ENCODE measurements around the gene ELOVL5.

Gene ELOVL5

DNA sequence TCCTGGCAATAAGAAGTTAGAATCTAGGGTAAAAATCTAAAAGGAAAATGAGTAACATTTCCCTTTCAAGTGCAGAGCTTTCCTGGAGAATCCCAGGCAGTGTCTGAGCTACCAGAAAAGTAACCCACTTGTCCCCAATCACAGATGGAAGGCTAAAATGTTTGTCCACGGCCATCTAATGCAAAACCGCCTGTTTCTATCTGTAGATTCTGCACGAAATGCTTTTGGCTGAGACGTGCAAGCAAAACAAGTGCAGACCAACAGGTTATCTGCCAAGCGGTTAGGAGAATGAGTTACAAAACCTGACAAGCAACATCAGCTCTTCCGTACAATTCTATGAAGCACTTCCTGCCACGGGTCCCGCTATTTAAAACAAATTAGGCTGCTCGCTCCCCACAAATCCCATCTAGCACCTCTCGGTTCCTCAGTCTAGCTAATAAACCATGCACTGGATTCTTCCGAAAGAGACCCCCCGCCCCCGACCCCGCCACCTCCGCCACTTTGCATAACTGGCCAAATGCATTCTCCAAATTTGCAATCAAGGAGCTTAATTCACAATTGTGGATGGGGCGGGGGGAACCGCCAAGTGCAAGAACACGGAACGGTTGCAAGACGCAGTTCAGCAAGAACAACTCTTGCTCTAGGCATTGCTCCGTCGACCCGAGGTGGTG is 1.4 kb downstream of the ELOVL5 start:
- TF ChIP-seq GATA3 (IDR thresholded peaks at IDR 0.05; ENCODE audit: low read depth, low read length) = no peak
- no peak for TF ChIP-seq GATA2 (IDR thresholded peaks at IDR 0.05; ENCODE audit: low read depth, low read length)

GRCh38 chr6:53344969-53345368 is 3.8 kb downstream of the ELOVL5 start:
- TF ChIP-seq GATA3 (IDR thresholded peaks at IDR 0.05; ENCODE audit: low read depth, low read length) (no peak), GATA2 (IDR thresholded peaks at IDR 0.05; ENCODE audit: low read depth, low read length) (no peak)

GRCh38 chr6:53343092-53343491 is 5.7 kb downstream of the ELOVL5 start:
- TF ChIP-seq GATA3 (IDR thresholded peaks at IDR 0.05; ENCODE audit: low read depth, low read length) (no peak), GATA2 (IDR thresholded peaks at IDR 0.05; ENCODE audit: low read depth, low read length) (no peak)

- TF ChIP-seq GATA3 (IDR thresholded peaks at IDR 0.05; ENCODE audit: low read depth, low read length) (no peak), GATA2 (IDR thresholded peaks at IDR 0.05; ENCODE audit: low read depth, low read length) (no peak)
Observed at GRCh38 chr6:53342217-53342616, 6.5 kb downstream of the ELOVL5 start.

GRCh38 chr6:53340536-53340935 is 8.2 kb downstream of the ELOVL5 start:
- TF ChIP-seq GATA3 (IDR thresholded peaks at IDR 0.05; ENCODE audit: low read depth, low read length) (no peak), GATA2 (IDR thresholded peaks at IDR 0.05; ENCODE audit: low read depth, low read length) (no peak)

DNA sequence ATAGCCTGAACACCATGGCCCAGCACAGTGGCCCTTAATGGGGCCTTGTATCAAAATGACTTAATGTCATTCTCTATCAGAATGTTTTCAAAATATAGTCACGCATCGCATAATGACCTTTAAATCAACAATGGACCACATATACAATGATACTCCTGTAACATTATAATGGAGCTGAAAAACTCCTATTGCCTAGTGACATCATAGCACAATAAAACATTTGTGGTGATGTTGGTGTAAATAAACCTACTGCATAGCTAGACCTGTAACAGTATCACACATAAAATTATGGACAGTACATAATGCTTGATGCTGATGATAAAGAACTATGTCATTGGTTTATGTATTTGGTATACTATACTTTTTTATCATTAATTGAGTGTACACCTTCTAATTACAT is 9.3 kb downstream of the ELOVL5 start:
- TF ChIP-seq GATA2 (IDR thresholded peaks at IDR 0.05; ENCODE audit: low read depth, low read length) = no peak
- TF ChIP-seq GATA3 (IDR thresholded peaks at IDR 0.05; ENCODE audit: low read depth, low read length) = no peak

DNA sequence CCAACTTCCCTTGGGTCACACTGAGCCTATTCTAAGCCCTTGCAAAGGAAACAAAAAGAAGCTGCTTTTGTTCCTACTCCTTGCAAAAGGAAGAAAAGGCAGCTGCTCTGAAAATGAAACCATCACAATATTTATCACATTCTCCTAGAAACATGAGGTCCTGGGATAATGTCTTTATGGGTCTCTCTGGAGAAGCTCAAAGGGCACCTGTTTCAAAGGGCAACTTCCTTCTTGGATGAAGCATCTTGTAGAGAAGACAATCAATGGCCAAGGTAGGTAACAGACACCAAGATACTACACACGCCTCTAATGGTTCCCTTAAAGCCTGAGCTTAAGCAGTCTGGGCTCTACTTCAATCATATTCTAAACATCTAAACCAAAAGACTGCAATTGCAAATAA is 10.4 kb downstream of the ELOVL5 start:
- no peak for TF ChIP-seq GATA2 (IDR thresholded peaks at IDR 0.05; ENCODE audit: low read depth, low read length)
- no peak for TF ChIP-seq GATA3 (IDR thresholded peaks at IDR 0.05; ENCODE audit: low read depth, low read length)

GRCh38 chr6:53336070-53336469 is 12.7 kb downstream of the ELOVL5 start:
- TF ChIP-seq GATA2 (IDR thresholded peaks at IDR 0.05; ENCODE audit: low read depth, low read length) (no peak), GATA3 (IDR thresholded peaks at IDR 0.05; ENCODE audit: low read depth, low read length) (no peak)

DNA sequence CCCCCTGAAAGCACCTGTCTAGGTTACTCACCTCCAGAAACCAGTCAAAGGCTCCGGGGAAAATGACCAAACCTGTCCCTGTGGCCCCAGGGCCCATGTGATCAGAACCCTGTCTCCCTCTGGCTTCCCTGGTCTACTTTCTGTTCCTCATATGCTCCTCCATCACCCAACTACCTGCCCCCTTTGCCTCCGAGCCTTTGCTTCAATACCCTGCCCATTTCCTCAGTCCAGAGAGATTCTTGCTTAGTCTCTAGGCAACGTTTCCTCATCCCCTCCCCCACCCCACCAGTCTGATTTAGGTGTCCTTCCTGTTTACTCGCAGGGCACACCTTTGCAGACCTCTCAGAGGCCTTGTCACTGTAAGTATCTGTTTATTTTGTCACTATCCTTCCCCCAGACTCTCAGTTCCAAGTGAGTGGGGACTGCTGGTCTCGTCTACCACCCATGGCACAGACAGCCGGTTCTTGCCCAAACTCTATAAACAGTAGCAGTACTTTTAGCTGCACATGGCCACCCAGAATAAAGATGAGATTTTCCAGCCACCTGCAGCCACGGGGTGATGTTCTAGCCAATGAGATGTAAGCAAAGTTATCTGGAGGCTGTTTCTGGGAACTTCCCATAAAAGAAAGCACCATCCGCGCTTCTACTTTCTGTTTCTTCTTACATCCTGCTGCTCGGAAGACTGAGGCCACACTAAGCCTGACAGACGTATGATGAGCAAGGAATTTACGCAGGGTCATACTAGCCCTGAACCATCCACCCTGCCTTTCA is 13.3 kb downstream of the ELOVL5 start:
- TF ChIP-seq GATA2 (IDR thresholded peaks at IDR 0.05; ENCODE audit: low read depth, low read length) = no peak
- TF ChIP-seq GATA3 (IDR thresholded peaks at IDR 0.05; ENCODE audit: low read depth, low read length) = no peak

DNA sequence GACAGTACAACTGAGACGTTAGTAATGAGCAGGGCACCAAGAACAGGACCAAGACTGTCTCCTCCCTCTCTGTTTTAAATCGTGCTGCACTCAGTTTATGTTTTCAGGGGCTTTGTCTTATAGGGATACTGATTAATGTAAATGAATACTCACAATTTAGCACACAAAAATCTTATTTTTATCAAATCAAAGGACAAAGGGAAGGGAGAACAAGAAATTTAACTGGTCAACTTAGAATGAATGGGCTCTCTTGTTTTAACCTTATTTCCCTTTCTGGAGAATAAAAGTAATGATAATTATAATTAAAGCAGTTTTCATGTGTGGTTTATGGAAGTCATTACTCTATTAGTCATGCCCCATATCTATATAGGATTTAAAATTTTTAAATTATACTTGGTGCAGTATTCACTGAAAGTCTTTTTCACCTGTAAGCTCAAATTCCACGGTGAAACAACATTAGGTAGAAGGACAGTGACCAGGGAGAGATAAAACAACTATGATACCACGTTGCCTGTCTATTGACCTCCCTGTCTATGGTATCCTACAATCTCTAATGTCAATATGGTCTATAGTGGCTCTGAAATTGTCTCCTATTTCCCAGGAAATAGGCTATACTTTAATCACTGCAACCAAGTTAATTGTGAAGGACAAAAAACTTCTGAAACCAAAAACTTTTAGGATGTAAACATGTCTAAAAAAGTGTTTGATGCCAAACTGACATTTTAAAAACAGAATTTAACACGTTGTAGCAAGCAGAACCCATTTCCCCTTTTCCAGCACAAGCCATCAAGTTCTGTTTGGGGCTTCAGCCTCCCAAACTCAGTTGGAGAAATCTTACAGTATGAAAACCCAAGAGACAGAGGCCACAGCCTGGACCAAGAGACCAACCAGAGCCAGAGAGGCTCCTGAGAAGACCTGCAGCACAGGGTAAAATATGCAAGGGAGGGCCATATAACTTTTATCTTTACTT is 15.0 kb downstream of the ELOVL5 start:
- TF ChIP-seq GATA3 (IDR thresholded peaks at IDR 0.05; ENCODE audit: low read depth, low read length) (no peak), GATA2 (IDR thresholded peaks at IDR 0.05; ENCODE audit: low read depth, low read length) (no peak)

DNA sequence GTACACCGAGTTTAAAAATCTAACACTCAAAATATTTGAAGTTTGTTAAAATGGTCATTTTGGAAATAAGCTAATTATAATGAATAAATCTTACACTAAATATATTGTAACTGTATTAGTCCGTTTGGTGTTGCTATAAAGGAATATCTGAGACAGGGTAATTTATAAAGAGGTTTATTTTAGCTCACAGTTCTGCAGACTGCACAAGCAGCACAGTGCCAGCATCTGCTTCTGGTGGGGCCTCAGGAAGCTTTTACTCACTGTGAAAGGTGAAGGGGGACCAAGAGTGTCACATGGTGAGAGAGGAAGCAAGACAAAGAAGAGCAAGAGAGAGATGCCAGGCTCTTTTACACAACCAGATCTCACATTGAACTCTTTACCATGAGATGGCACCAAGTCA is 17.1 kb downstream of the ELOVL5 start:
- no peak for TF ChIP-seq GATA3 (IDR thresholded peaks at IDR 0.05; ENCODE audit: low read depth, low read length)
- no peak for TF ChIP-seq GATA2 (IDR thresholded peaks at IDR 0.05; ENCODE audit: low read depth, low read length)

GRCh38 chr6:53330137-53330536 is 18.6 kb downstream of the ELOVL5 start:
- TF ChIP-seq GATA2 (IDR thresholded peaks at IDR 0.05; ENCODE audit: low read depth, low read length) = no peak
- no peak for TF ChIP-seq GATA3 (IDR thresholded peaks at IDR 0.05; ENCODE audit: low read depth, low read length)

- TF ChIP-seq GATA2 (IDR thresholded peaks at IDR 0.05; ENCODE audit: low read depth, low read length) (no peak), GATA3 (IDR thresholded peaks at IDR 0.05; ENCODE audit: low read depth, low read length) (no peak)
Observed at GRCh38 chr6:53328375-53328774, 20.4 kb downstream of the ELOVL5 start.

DNA sequence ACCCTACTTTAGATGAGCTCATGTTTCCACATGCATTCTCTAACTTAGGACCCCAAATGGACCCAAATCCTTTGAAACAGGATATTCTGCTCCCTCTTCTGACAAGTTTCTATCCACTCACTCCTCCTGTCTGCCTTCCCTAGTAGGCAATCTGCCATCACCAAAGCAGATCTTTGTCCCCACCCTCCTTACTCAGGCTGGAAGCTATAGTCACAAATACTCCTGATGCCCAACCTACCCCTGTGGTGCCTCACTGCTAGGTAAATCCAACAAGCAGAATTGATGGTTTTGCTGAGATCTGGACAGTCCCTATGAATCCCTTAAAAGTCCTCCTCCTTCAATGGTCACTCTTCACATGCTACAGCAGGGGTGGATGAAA is 21.7 kb downstream of the ELOVL5 start:
- TF ChIP-seq GATA3 (IDR thresholded peaks at IDR 0.05; ENCODE audit: low read depth, low read length) = no peak

Data from SH-SY5Y (cell line).